GM21447 (cell line): Measurements from ENCODE around the gene PTGDR2.

Experiments used
- ATAC-seq: cut with Tn5 transposase; IDR thresholded peaks from one replicate; pipeline ENCODE4 v1.9.1; 2021; ENCODE audit not compliant: unreplicated experiment

PTGDR2 gene

DNA sequence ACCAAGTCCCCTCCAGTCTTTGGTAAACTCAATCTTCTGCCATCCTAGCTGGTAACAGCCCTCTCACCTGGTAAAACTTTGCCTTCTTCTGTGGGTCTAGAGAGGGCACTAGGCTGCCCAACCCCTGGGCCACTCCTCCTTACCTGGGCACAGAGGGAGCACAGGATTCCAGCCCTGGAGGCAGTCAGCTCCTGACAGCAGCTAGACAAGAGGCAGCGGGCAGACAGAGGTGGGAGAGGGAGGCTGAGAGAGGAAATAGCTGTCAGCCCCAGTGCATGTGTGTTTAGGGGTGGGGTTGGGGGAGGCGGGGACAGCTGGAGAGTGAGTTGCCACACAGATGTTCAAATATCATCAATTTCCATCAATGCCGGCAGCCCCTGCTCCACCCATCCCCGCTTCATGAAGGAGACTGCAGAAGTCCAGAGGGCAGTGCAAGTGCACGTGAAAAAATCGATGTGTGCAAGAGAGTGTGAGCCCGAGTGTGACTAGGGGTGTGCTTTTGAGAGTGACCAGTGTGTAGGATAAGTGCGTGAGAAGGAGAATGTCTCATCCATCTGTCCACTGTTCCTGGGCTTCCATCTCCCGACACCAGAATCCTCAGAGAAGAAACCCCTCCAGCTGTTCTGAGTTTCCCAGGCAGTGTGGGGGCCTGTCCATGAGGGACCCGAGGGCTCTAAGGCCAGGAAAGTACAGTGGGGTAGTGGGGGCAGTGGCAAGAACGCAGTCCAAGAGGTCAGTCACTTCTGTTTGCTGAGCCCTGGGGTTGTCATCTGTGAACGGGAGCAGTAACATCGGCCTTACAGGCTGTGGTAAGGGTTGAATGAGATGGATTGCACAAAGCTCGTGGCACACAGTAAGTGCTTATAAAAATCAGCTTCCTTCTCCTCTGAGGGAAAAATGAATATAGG, at the start of gene PTGDR2:
PTGDR2 (minus strand) TSS at position 225 of the 908 bp plus-strand sequence. CDS start 2,228 bp downstream, outside the sequence.
- ATAC-seq: no peak

GRCh38 chr11:60905047-60905446, 49.3 kb upstream of the PTGDR2 start:
- ATAC-seq: no peak

DNA sequence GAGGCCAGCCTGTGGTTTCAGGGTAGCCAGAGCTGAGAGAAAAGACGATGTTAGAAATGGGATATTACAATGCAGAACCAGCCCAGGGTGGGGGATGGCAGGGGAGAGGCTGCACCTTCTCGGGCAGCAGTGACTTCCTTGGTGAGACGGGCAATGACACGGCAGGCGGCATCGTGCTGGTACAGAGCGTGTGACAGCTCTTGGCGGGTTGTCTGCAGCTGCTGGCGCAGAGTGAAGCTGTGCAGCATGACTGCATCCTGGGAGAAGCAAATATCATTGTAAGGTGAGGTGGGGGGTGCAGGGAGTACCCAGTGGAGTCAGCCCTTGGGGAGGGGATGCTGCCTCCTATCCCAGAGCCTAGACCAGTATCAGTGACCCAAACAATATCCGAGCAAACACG, 46.9 kb upstream of the PTGDR2 start:
- no peak for ATAC-seq

DNA sequence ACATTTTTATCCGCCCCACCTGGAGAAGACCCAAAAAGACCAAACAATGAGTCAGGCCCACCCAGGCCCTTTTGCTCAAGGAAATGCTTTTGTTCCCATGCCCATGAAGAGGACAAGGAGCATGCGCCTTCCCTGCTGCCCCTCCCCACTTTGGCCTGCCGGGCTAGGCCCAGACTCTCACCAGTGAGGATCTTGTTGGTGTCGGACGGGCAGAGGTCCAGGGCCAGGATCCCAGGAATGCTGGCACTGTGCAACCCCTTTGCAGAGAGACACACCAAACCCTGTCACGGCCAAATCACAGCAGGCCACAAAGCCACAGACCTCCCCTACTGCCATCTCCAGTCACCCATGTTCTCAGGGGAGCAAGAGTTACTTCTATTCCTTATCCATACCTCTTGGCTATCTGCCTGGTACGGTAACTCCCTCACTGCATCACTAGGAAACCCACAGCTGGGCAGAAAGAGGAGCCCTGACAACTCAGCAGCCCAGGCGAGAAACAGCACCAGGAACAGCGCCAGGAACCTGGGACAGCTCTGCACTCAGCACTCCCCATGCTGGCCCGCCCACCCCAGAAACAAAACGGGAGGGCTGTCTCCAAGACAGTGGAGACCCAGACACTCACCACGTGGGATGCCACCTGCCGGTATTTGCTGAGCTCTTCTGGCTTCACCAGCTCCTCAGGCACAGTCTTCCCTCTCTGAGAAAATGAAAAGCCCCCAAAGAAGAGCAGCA, 45.1 kb upstream of the PTGDR2 start:
- no peak for ATAC-seq

DNA sequence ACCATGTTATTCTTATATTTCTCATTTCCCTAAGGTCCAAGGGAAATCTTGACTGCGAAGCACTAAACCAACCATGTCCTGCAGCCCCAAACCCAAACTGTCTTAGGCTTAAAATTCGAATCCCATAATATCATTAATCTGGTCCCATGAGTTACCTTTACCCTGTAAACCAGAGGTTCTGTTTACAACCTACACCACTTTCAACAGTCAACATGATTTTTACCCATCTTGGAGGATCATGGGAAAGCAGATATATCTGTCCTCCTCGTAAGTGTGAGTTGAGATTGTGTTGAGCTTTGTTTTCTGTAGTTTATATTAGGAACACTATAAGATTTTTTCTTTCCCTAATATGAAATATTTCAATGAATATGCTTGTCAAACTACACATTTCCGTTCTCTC, 44.2 kb upstream of the PTGDR2 start:
- no peak for ATAC-seq

DNA sequence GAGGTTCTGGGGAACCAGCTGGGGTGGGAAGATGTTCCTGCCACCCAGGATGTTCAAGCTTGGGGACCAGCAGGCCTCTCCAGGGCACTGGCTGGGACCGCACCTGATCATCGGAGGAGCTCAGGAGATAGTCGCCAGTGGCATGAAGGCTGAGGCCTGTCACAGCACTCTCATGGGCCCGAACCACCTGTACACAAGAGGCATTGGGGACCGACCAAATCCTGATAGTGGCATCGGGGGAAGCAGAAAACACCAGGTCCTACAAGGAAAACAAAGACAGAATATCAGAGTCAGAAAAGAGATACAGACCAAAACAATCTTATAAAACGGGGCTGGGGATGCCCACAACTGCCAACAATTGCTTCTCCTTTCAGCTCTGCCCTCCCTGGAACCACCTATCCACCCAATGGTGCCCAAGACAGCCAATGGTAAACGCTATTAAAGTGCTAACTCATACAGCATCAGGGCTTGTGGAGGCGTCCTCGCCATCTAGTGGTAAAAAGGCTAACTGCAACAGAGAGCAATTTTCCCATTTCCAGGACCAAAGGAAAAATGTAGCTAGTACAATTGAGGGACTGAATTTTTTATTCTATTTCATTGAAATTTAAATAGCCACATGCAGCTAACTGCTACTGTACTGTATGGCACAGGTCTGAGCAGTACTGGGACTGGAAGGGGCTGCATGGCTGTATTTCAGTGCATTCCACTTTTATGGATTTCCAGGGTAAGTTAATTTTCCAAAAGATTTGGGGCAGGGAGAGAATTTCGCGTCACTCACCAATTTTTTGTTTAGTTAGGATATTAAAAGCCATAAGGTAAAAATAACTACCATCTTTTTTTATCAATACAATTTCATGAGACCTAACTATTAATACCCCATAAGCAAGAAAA, 43.5 kb upstream of the PTGDR2 start:
- no peak for ATAC-seq

DNA sequence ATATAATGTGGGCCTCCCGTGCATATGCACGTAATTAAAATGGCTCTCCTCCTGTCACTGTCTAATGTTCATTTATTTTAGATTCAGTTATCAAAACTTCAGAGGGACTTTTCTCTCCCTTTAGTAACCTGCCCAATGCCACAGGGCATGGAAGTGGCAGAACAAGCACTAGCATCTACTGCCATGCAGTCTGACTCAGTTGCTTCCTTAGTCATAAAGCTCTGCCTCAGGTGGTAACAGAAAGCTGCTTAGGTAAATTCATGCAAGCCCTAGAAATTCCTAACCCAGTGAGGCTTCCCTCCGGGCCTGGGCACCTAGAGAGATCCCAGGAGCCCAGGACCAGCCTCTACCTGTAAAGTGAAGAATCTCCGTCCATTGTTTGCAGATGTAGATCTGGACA, 41.7 kb upstream of the PTGDR2 start:
- ATAC-seq: no peak

GRCh38 chr11:60895687-60896086, 39.9 kb upstream of the PTGDR2 start:
- ATAC-seq: no peak

- no peak for ATAC-seq
Observed at GRCh38 chr11:60891103-60891741, 35.5 kb upstream of the PTGDR2 start.

- ATAC-seq: no peak
Observed at GRCh38 chr11:60890696-60891095, 34.9 kb upstream of the PTGDR2 start.

GRCh38 chr11:60889869-60890311, 34.1 kb upstream of the PTGDR2 start:
- ATAC-seq: no peak

GRCh38 chr11:60887556-60887955, 31.8 kb upstream of the PTGDR2 start:
- ATAC-seq: peak; percentile 66

DNA sequence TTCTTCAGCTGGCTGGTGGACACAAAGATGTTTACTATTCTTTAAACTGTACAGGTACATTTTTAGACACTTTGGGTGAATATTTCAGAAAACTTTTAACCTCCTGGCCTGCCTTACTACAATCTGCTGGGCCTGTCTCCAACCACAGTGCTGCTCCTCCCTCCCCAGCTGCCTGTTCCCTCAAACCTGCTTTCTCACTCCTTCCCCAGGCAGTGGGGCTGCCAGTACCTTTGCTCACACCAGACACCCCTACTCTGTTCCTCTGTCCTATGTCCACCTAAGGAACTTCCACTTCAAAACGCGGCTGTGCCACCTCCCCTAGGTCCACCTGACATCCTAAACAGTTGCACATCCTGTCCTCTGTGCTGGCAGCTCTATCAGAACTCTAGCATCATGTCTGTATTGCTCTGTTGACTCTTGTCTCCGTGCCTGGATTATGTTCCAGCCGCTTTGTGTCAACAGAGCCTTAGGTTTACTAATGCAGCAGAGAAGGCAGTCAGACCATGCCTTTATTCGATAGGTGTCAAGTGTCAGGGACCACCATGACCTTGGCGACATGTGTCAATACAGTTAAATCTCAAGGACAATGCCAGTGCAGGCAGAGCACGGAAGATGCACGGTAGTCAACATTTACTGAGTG, 25.0 kb upstream of the PTGDR2 start:
- ATAC-seq: no peak

DNA sequence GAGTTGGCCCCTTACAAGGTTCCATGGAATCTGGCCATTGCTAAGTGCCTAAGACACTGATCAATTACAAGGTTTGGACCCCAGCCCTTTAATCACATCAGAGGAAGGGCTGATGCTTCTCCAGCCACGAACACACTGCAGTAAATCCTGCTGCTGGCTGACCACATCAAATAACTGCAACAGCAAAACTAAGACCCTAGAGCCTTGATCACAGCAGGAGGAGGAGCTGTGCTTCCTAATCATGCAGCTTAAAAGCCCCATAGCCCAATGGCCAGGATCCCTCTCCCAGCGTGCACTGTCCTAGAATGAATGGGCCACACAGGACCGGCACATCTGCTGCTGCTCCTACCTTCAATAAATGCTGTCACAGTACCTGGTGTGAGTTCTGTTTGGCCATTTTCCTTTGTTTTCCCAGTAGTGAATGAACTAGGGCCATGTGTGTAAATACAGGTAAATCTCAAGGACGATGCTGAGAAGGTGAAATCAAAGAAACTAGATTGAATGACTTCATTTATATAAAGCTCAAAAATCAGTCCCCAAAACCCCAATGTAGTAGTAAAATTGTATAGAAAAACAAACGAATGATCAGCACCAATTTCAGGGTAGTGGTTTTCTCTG, 24.3 kb upstream of the PTGDR2 start:
- ATAC-seq: no peak

DNA sequence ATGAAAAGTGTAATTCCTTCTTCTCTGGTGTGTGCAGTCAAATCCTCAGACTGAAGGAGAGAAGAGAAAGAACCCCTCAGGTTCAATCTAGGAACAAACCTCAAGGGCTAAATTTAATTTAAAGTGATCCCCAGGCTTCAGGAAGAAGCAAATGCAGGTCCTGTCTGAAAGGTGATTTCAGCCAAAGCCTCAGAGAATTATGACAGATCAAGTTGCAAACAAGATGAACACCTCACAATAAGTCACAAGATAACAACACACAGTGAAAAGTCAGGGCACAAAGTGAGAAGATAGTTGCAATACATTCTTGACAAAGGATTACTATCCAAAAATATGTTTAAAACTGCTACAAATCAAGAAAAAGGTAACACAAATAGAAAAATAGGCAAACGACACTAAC, 23.4 kb upstream of the PTGDR2 start:
- no peak for ATAC-seq

GRCh38 chr11:60878245-60879101, 22.7 kb upstream of the PTGDR2 start:
- ATAC-seq: no peak

GRCh38 chr11:60876168-60876485, 20.4 kb upstream of the PTGDR2 start:
- ATAC-seq: no peak

GRCh38 chr11:60875366-60876167, 19.8 kb upstream of the PTGDR2 start:
- ATAC-seq: no peak
